HepG2 (cell line): Measurements from ENCODE around the gene CPPED1. TPM values are rescaled to one million over a fixed set of nuclear protein-coding genes. Genes with fewer than 3 reads are reported as not detected.
A peak's percentile ranks its signal among the peaks of the same experiment; 100 is the strongest.

Experiments used
- ARID5B ChIP-seq: IDR thresholded peaks from 2 replicates; pipeline ENCODE4 v1.4.0; 2020; ENCODE audit warnings: mild to moderate bottlenecking, missing genetic modification reagents
- CEBPB ChIP-seq: IDR thresholded peaks from 2 replicates; pipeline ENCODE4 v1.6.1; 2011; ENCODE audit warnings: low read depth, low read length, improper control_type of control experiment, borderline replicate concordance
- ELK4 ChIP-seq: sonication (generic); formaldehyde crosslinking; IDR thresholded peaks from 2 replicates; pipeline ENCODE4 v1.9.0; 2021; ENCODE audit warnings: missing genetic modification reagents, borderline replicate concordance
- FOXC1 ChIP-seq: sonication (generic); formaldehyde crosslinking; IDR thresholded peaks from 2 replicates; pipeline ENCODE4 v1.8.0; 2022; ENCODE audit warnings: mild to moderate bottlenecking, missing genetic modification reagents, borderline replicate concordance
- MTA1 ChIP-seq: sonication (generic); formaldehyde crosslinking; IDR thresholded peaks from 2 replicates; pipeline ENCODE4 v1.4.0; 2020; ENCODE audit warnings: missing genetic modification reagents, mild to moderate bottlenecking, borderline replicate concordance
- MXD3 ChIP-seq: IDR thresholded peaks from 2 replicates; pipeline ENCODE4 v1.6.1; 2016; ENCODE audit warnings: mild to moderate bottlenecking, missing biosample characterization, missing genetic modification reagents
- NBN ChIP-seq: fragments of 450-650 bp; conservative IDR thresholded peaks from 2 replicates; pipeline ENCODE4 v1.6.1; 2017
- PBX3 ChIP-seq: sonication (generic); formaldehyde crosslinking; IDR thresholded peaks from 2 replicates; pipeline ENCODE4 v1.8.1; 2023; ENCODE audit warnings: missing genetic modification reagents, inconsistent platforms, borderline replicate concordance
- PRDM10 ChIP-seq: sonication (generic); formaldehyde crosslinking; IDR thresholded peaks from 2 replicates; pipeline ENCODE4 v1.4.0; 2020; ENCODE audit warnings: low read depth, missing genetic modification reagents
- RFXANK ChIP-seq: IDR thresholded peaks from 2 replicates; pipeline ENCODE4 v1.6.1; 2016
- TOPORS ChIP-seq: sonication (generic); formaldehyde crosslinking; IDR thresholded peaks from 2 replicates; pipeline ENCODE4 v1.8.0; 2023; ENCODE audit warnings: mild to moderate bottlenecking, missing genetic modification reagents
- ZNF557 ChIP-seq: sonication (generic); formaldehyde crosslinking; IDR thresholded peaks from 2 replicates; pipeline ENCODE4 v1.4.0; 2020; ENCODE audit warnings: missing genetic modification reagents
- ZNF773 ChIP-seq: sonication (generic); formaldehyde crosslinking; IDR thresholded peaks from 2 replicates; pipeline ENCODE4 v1.4.0; 2020; ENCODE audit warnings: missing genetic modification reagents, borderline replicate concordance
- ZNF790 ChIP-seq: sonication (generic); formaldehyde crosslinking; IDR thresholded peaks from 2 replicates; pipeline ENCODE4 v1.8.0; 2022; ENCODE audit warnings: missing genetic modification reagents, mild to moderate bottlenecking, borderline replicate concordance
- ZSCAN5A ChIP-seq: sonication (generic); formaldehyde crosslinking; IDR thresholded peaks from 2 replicates; pipeline ENCODE4 v1.8.0; 2022; ENCODE audit warnings: mild to moderate bottlenecking, missing genetic modification reagents, borderline replicate concordance
- polyA plus RNA-seq, 8 experiments: library from polyadenylated mRNA; depleted of rRNA in 3 of 8; stranded (reverse) in 7 of 8; unstranded in 1 of 8; fragments of >200 nt; fragmentation: Illumina TruSeq in 4 of 8; extraction: Trizol in 4 of 8; gene quantifications; 2 replicates each; pipeline versions ENCODE4 v1.2.1 to v1.2.3, GENCODE V29; 2011 to 2016; ENCODE audit warnings: low read depth in 4 of 8, missing spikeins in 1 of 8, mixed read lengths in 1 of 8; ENCODE audit not compliant: insufficient read depth in 1 of 8
- total RNA-seq, 5 experiments: library from RNA; depleted of rRNA; stranded (reverse); fragments of >200 nt; fragmentation: Illumina TruSeq; extraction: Trizol; gene quantifications; 2 replicates each; pipeline ENCODE4 v1.2.3, GENCODE V29; 2016; ENCODE audit warnings: low read depth in 1 of 5

Gene CPPED1
- total and polyA plus RNA-seq, 2 of the 13 experiments (the other 11 are each of a cell fraction or from before 2014, with no cell fraction given): 66.6 to 71.3 TPM

GRCh38 chr16:12661656-12662172 lies 142.0 kb downstream of the CPPED1 start (continued):
- TF ChIP-seq ELK4 (CRISPR knock-in tag): peak; percentile 57; the same call in 1 of the 2 replicates
- no peak for TF ChIP-seq MTA1 (CRISPR knock-in tag)
- TF ChIP-seq TOPORS: no peak
- TF ChIP-seq ARID5B (CRISPR knock-in tag): peak; percentile 80
- peak; percentile 96 for TF ChIP-seq ZNF790
- peak; percentile 75; the same call in 1 of the 2 replicates for TF ChIP-seq PRDM10 (CRISPR knock-in tag)
- peak; percentile 91; the same call in 1 of the 2 replicates for TF ChIP-seq PBX3 (CRISPR knock-in tag)
- TF ChIP-seq ZSCAN5A: peak; percentile 80; the same call in 1 of the 2 replicates
- peak; percentile 81; the same call in 1 of the 2 replicates for TF ChIP-seq RFXANK
- no peak; the same call in 1 of the 2 replicates for TF ChIP-seq CEBPB
- TF ChIP-seq MXD3 (CRISPR knock-in tag): peak; percentile 96
- TF ChIP-seq ZNF557 (CRISPR knock-in tag): peak; percentile 98
- peak; percentile 96 for TF ChIP-seq ZNF773
- no peak for TF ChIP-seq NBN
- peak; percentile 85; the same call in 1 of the 2 replicates for TF ChIP-seq FOXC1 (CRISPR knock-in tag)
